22Rv1 (cell line): Measurements from ENCODE around the gene OR2V2.

ENCODE experiments used
- ZFX ChIP-seq: fragments of 450-650 bp; IDR thresholded peaks from 2 replicates; pipeline ENCODE4 v1.6.1; 2017; ENCODE audit warnings: antibody characterized with exemption, borderline replicate concordance
- TF ChIP-seq, protein P1 (sequence below): fragments of 450-650 bp; IDR thresholded peaks from 2 replicates; pipeline ENCODE4 v1.5.1; 2017; ENCODE audit warnings: mild to moderate bottlenecking

DNA sequence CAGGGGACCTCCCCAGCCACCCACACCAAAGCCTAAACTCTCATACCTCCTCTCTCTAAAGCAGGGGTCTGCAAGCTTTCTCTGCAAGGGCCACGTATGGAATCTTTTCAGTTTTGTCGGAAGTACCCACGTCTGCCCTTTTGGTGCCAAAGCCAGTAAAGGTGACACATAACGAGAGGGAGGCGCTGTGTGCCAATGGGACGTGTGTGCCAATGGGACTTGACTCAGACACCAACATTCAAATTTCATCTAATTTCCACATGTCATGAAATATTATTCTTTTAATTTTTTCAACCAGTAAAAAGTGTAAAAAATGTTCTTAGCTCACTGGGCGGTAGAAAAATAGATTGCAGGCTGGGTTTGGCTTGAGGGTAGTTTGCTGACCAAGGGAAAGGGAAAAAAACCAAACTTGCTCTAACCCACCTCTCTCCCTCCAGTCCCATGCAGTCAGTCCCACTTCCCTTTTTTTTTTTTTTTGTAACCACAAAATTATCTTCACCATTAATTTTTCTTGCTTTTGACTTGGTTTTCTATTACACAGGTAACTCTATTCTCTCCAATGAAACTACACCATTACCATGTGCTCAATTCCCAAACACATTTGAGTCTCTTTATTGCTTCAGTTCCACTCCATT lies 41.9 kb upstream of the OR2V2 start:
- TF ChIP-seq, protein P1, sequence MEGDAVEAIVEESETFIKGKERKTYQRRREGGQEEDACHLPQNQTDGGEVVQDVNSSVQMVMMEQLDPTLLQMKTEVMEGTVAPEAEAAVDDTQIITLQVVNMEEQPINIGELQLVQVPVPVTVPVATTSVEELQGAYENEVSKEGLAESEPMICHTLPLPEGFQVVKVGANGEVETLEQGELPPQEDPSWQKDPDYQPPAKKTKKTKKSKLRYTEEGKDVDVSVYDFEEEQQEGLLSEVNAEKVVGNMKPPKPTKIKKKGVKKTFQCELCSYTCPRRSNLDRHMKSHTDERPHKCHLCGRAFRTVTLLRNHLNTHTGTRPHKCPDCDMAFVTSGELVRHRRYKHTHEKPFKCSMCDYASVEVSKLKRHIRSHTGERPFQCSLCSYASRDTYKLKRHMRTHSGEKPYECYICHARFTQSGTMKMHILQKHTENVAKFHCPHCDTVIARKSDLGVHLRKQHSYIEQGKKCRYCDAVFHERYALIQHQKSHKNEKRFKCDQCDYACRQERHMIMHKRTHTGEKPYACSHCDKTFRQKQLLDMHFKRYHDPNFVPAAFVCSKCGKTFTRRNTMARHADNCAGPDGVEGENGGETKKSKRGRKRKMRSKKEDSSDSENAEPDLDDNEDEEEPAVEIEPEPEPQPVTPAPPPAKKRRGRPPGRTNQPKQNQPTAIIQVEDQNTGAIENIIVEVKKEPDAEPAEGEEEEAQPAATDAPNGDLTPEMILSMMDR = no peak
- TF ChIP-seq ZFX = no peak
